Measurements from ENCODE around the gene JMJD7. TPM values are rescaled to one million over a fixed set of nuclear protein-coding genes. Genes with fewer than 3 reads are reported as not detected.

JMJD7 gene
- total RNA-seq, 2 experiments from 2014 or later, result 3.0 to 14.1 TPM

- BruUV-seq (replicated peaks), result no TSS peak
- Histone ChIP-seq H3K4me3 (ENCODE audit: low read depth, low read length, poor library complexity, severe bottlenecking) (no peak overlapping the region), H3K9me2 (ENCODE audit: insufficient read depth, low read length) (no peaks in the 10 kb centered on the region), H2AFZ (ENCODE audit: low read length) (no peak overlapping the region), H3K27ac (ENCODE audit: low read depth, low read length, poor library complexity, severe bottlenecking) (no peak overlapping the region), H3K9me3 (ENCODE audit: low read length) (no peaks in the 10 kb centered on the region), H3K4me2 (ENCODE audit: low read length) (no peak overlapping the region), H3K36me3 (ENCODE audit: insufficient read depth, low read length) (no peaks in the 10 kb centered on the region), H4K20me1 (ENCODE audit: insufficient read depth, low read length) (no peaks in the 10 kb centered on the region), H3K79me2 (ENCODE audit: insufficient read depth, low read depth, low read length) (no peaks in the 10 kb centered on the region), H3K4me1 (ENCODE audit: insufficient read depth, low read length, poor library complexity, severe bottlenecking) (peaks cover 8% of the 10 kb centered on the region)
- intact Hi-C loops (cut with micrococcal nuclease; ENCODE audit: unreplicated experiment), result no loop called here
- DNase-seq (ENCODE audit: low spot score), result no peak
- TF ChIP-seq CTCF (conservative IDR thresholded peaks at IDR 0.05; ENCODE audit: low read length) (no peak), EZH2phosphoT487 (IDR thresholded peaks at IDR 0.05; ENCODE audit: borderline replicate concordance, low read depth, low read length) (no peak)
- POLR2A ChIA-PET, result no interaction called here
- CTCF ChIA-PET (ENCODE audit: unreplicated experiment), result no interaction called here
Observed at GRCh38 chr15:41855261-41855961, 27.5 kb downstream of the JMJD7 start.

GRCh38 chr15:41856262-41856661, 28.4 kb downstream of the JMJD7 start:
- H3K4me1 ChIP-seq (ENCODE audit: insufficient read depth, low read length, poor library complexity, severe bottlenecking), result peaks cover 9% of the 10 kb centered on the region
- POLR2A ChIA-PET, result no interaction called here
- CTCF ChIA-PET (ENCODE audit: unreplicated experiment), result no interaction called here

GRCh38 chr15:41856716-41857115, 28.8 kb downstream of the JMJD7 start:
- TF ChIP-seq CTCF (conservative IDR thresholded peaks at IDR 0.05; ENCODE audit: low read length), result no peak
- no peak for TF ChIP-seq EZH2phosphoT487 (IDR thresholded peaks at IDR 0.05; ENCODE audit: borderline replicate concordance, low read depth, low read length)
- Histone ChIP-seq H3K4me3 (ENCODE audit: low read depth, low read length, poor library complexity, severe bottlenecking) (no peak overlapping the region), H3K36me3 (ENCODE audit: insufficient read depth, low read length) (no peaks in the 10 kb centered on the region), H3K79me2 (ENCODE audit: insufficient read depth, low read depth, low read length) (no peaks in the 10 kb centered on the region), H3K4me2 (ENCODE audit: low read length) (no peak overlapping the region), H3K27ac (ENCODE audit: low read depth, low read length, poor library complexity, severe bottlenecking) (no peak overlapping the region), H3K9me2 (ENCODE audit: insufficient read depth, low read length) (no peaks in the 10 kb centered on the region), H4K20me1 (ENCODE audit: insufficient read depth, low read length) (no peaks in the 10 kb centered on the region), H2AFZ (ENCODE audit: low read length) (no peak overlapping the region), H3K4me1 (ENCODE audit: insufficient read depth, low read length, poor library complexity, severe bottlenecking) (peaks cover 9% of the 10 kb centered on the region), H3K9me3 (ENCODE audit: low read length) (no peaks in the 10 kb centered on the region)
- no peak for DNase-seq (ENCODE audit: low spot score)
- intact Hi-C loops (cut with micrococcal nuclease; ENCODE audit: unreplicated experiment), result no loop called here
- no TSS peak for BruUV-seq (replicated peaks)
- ChIA-PET POLR2A (no interaction called here), CTCF (ENCODE audit: unreplicated experiment) (no interaction called here)

More at GRCh38 chr15:41856262-41856661, 28.4 kb downstream of the JMJD7 start:
- DNase-seq (ENCODE audit: low spot score), result no peak
- H2AFZ ChIP-seq (ENCODE audit: low read length), result no peak overlapping the region
- no peak overlapping the region for H3K4me3 ChIP-seq (ENCODE audit: low read depth, low read length, poor library complexity, severe bottlenecking)
- H3K79me2 ChIP-seq (ENCODE audit: insufficient read depth, low read depth, low read length), result no peaks in the 10 kb centered on the region
- H3K9me2 ChIP-seq (ENCODE audit: insufficient read depth, low read length), result no peaks in the 10 kb centered on the region
- no peak for TF ChIP-seq EZH2phosphoT487 (IDR thresholded peaks at IDR 0.05; ENCODE audit: borderline replicate concordance, low read depth, low read length)
- H3K27ac ChIP-seq (ENCODE audit: low read depth, low read length, poor library complexity, severe bottlenecking), result no peak overlapping the region
- H3K9me3 ChIP-seq (ENCODE audit: low read length), result no peaks in the 10 kb centered on the region
- H4K20me1 ChIP-seq (ENCODE audit: insufficient read depth, low read length), result no peaks in the 10 kb centered on the region
- intact Hi-C loops (cut with micrococcal nuclease; ENCODE audit: unreplicated experiment), result no loop called here
- H3K4me2 ChIP-seq (ENCODE audit: low read length), result no peak overlapping the region
- no TSS peak for BruUV-seq (replicated peaks)
- no peaks in the 10 kb centered on the region for H3K36me3 ChIP-seq (ENCODE audit: insufficient read depth, low read length)
